Body of pancreas (tissue), 4 donors: ENCODE measurements around the gene ADAMTS19.

Experiments used
- CTCF ChIP-seq, 7 experiments: fragments of 450-650 bp in 4 of 7; fragments of 200-600 bp in 3 of 7; sonication (generic) in 3 of 7; IDR thresholded peaks; one replicate each; pipeline ENCODE4 v1.5.1; 2016 to 2019; ENCODE audit warnings: antibody characterized with exemption in 7 of 7
- POLR2A ChIP-seq, 3 donors: fragments of 450-650 bp; IDR thresholded peaks; one replicate each; pipeline ENCODE4 v1.6.1; 2016; ENCODE audit warnings: antibody characterized with exemption in 3 of 3, mild to moderate bottlenecking in 2 of 3

GRCh38 chr5:129696636-129697035 is 236.5 kb downstream of the ADAMTS19 start:
- TF ChIP-seq CTCF (IDR thresholded peaks at IDR 0.05), result no peak
- TF ChIP-seq POLR2A (IDR thresholded peaks at IDR 0.05), result no peak
